Keratinocyte (primary cell): Measurements from ENCODE around the gene CASP4. TPM values are rescaled to one million over a fixed set of nuclear protein-coding genes. Genes with fewer than 3 reads are reported as not detected.

Experiments used
- DNase-seq: peaks from one replicate; pipeline ENCODE4 v3.0.0-alpha.2; 2011; ENCODE audit warnings: low read depth, missing footprints, low spot score
- FAIRE-seq: peaks from 2 replicates; lab custom pipeline; 2011; peaks lifted over from hg19 to GRCh38; lab: Jason Lieb, UNC
- H2AFZ ChIP-seq: 2 replicates; pipeline ENCODE4 v1.6.0; 2012; ENCODE audit warnings: low read length, control low read depth, inconsistent platforms; ENCODE audit not compliant: control insufficient read depth
- H3K27ac ChIP-seq: 2 replicates; pipeline ENCODE4 v1.5.1; 2011; ENCODE audit warnings: low read length; ENCODE audit not compliant: control insufficient read depth, insufficient read depth
- H3K27me3 ChIP-seq: 3 replicates; pipeline ENCODE4 v1.6.0; 2011; ENCODE audit warnings: low read length; ENCODE audit not compliant: control insufficient read depth, insufficient read depth; ENCODE audit errors: extremely low read depth
- H3K36me3 ChIP-seq, 2 experiments: 2 replicates in 1 of 2; 3 replicates in 1 of 2; pipeline ENCODE4 v1.5.1; 2011; ENCODE audit warnings: low read length in 2 of 2, mild to moderate bottlenecking in 1 of 2; ENCODE audit not compliant: control insufficient read depth in 2 of 2, insufficient read depth in 2 of 2; ENCODE audit errors: extremely low read depth in 1 of 2
- H3K4me1 ChIP-seq: 3 replicates; pipeline ENCODE4 v1.5.1; 2011; ENCODE audit warnings: low read length; ENCODE audit not compliant: control insufficient read depth, insufficient read depth; ENCODE audit errors: extremely low read depth
- H3K4me2 ChIP-seq: 3 replicates; pipeline ENCODE4 v1.6.0; 2011; ENCODE audit warnings: low read depth, low read length; ENCODE audit not compliant: control insufficient read depth, insufficient read depth; ENCODE audit errors: extremely low read depth
- H3K4me3 ChIP-seq, 3 experiments: fragments of 200-600 bp in 1 of 3; sonication (generic) in 1 of 3; 2 replicates in 2 of 3; 3 replicates in 1 of 3; pipeline ENCODE4 v1.5.1; 2011 to 2016; ENCODE audit warnings: low read length in 3 of 3, mild to moderate bottlenecking in 3 of 3, control low read depth in 2 of 3, inconsistent platforms in 1 of 3, low read depth in 1 of 3, mixed read lengths in 1 of 3, mixed run types in 1 of 3, moderate library complexity in 1 of 3; ENCODE audit not compliant: control insufficient read depth in 2 of 3, insufficient read depth in 2 of 3; ENCODE audit errors: extremely low read depth in 1 of 3
- H3K79me2 ChIP-seq: 2 replicates; pipeline ENCODE4 v1.6.0; 2012; ENCODE audit warnings: low read length; ENCODE audit not compliant: control insufficient read depth, insufficient read depth
- H3K9ac ChIP-seq: 3 replicates; pipeline ENCODE4 v1.6.0; 2011; ENCODE audit warnings: low read length; ENCODE audit not compliant: control insufficient read depth, insufficient read depth; ENCODE audit errors: extremely low read depth
- H3K9me1 ChIP-seq: 3 replicates; pipeline ENCODE4 v1.6.0; 2011; ENCODE audit warnings: low read length; ENCODE audit not compliant: control insufficient read depth, insufficient read depth; ENCODE audit errors: extremely low read depth
- H3K9me3 ChIP-seq: 2 replicates; pipeline ENCODE4 v1.5.1; 2012; ENCODE audit warnings: low read depth, low read length; ENCODE audit not compliant: control insufficient read depth
- H4K20me1 ChIP-seq: 3 replicates; pipeline ENCODE4 v1.6.0; 2011; ENCODE audit warnings: low read length; ENCODE audit not compliant: control insufficient read depth, insufficient read depth; ENCODE audit errors: extremely low read depth
- EZH2 ChIP-seq: IDR thresholded peaks from one replicate; pipeline ENCODE4 v1.6.1; 2012; ENCODE audit warnings: inconsistent platforms, mild to moderate bottlenecking, low read length, moderate library complexity
- dilution Hi-C: fragments of 300-500 bp; cut with MboI; formaldehyde crosslinking; loops from one replicate; pipeline ENCODE4 v1.7.0; 2020; ENCODE audit warnings: low sequenced_read_pairs; ENCODE audit not compliant: extremely low pct_ligation_motif_present
- polyA plus RNA-seq, 5 experiments: library from polyadenylated mRNA; depleted of rRNA in 3 of 5; stranded (reverse) in 3 of 5; stranded (forward) in 1 of 5; unstranded in 1 of 5; fragments of >200 nt; gene quantifications; 1 replicate in 1 of 5; 2 replicates in 3 of 5; 3 replicates in 1 of 5; pipeline versions ENCODE4 v1.2.1 to v1.2.3, GENCODE V29; 2011 to 2012; ENCODE audit warnings: missing spikeins in 2 of 5, low read depth in 1 of 5, low replicate concordance in 1 of 5
- TF ChIP-seq, protein P1 (sequence below), 3 experiments: IDR thresholded peaks in 1 of 3; conservative IDR thresholded peaks in 1 of 3; optimal IDR thresholded peaks in 1 of 3; 2 replicates in 2 of 3; 3 replicates in 1 of 3; pipeline versions ENCODE3 to v1.5.1; 2011; ENCODE audit warnings: low read length in 3 of 3, mild to moderate bottlenecking in 3 of 3, moderate library complexity in 2 of 3, control low read depth in 1 of 3, inconsistent platforms in 1 of 3; ENCODE audit not compliant: insufficient read depth in 2 of 3; ENCODE audit errors: extremely low read depth in 1 of 3

The CASP4 gene
- polyA plus RNA-seq, 1 donor (not counting 4 experiments of a cell fraction or from before 2014, with no cell fraction given): 127 TPM

DNA sequence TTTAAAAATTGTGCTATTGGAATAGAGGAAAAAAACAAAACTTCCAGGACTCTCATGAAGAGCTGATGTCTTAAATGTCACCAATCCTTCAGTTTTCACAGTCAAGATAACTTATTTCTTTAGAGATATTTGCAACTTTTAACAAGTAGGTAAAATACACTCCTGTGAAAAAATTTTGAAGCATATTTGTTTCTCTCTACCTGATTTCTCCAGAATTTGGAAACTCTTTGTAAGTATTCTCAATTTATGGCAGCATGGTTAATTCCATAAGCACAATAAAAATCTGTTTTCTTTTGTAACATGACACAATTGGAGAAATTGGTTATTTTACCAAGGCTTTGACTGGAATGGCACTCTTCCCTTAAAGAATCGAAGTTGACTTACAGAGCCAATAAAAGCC, 4.1 kb downstream of the CASP4 start:
- Histone ChIP-seq H4K20me1 (no peaks in the 10 kb centered on the region), H3K79me2 (peaks cover 35% of the 10 kb centered on the region), H3K4me2 (no peak overlapping the region), H3K9me3 (no peaks in the 10 kb centered on the region), H2AFZ (no peak overlapping the region), H3K9me1 (no peaks in the 10 kb centered on the region), H3K4me1 (peaks cover 18% of the 10 kb centered on the region), H3K9ac (no peak overlapping the region), H3K27me3 (no peaks in the 10 kb centered on the region), H3K27ac (no peak overlapping the region), H3K4me3 (no peak overlapping the region), H3K36me3 (peaks cover 7 to 10% of the 10 kb centered on the region in 2 experiments)
- no peak for TF ChIP-seq EZH2
- TF ChIP-seq, protein P1, sequence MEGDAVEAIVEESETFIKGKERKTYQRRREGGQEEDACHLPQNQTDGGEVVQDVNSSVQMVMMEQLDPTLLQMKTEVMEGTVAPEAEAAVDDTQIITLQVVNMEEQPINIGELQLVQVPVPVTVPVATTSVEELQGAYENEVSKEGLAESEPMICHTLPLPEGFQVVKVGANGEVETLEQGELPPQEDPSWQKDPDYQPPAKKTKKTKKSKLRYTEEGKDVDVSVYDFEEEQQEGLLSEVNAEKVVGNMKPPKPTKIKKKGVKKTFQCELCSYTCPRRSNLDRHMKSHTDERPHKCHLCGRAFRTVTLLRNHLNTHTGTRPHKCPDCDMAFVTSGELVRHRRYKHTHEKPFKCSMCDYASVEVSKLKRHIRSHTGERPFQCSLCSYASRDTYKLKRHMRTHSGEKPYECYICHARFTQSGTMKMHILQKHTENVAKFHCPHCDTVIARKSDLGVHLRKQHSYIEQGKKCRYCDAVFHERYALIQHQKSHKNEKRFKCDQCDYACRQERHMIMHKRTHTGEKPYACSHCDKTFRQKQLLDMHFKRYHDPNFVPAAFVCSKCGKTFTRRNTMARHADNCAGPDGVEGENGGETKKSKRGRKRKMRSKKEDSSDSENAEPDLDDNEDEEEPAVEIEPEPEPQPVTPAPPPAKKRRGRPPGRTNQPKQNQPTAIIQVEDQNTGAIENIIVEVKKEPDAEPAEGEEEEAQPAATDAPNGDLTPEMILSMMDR (optimal IDR thresholded peaks at IDR 0.05 in 1 of 3, IDR thresholded peaks at IDR 0.05 in 1 of 3, conservative IDR thresholded peaks at IDR 0.05 in 1 of 3; ENCODE audit: extremely low read depth in 1 of 3, insufficient read depth in 2 of 3, low read length in 3 of 3): no peak
- FAIRE-seq (no peak), DNase-seq (no peak)
- dilution Hi-C loops: no loop called here

DNA sequence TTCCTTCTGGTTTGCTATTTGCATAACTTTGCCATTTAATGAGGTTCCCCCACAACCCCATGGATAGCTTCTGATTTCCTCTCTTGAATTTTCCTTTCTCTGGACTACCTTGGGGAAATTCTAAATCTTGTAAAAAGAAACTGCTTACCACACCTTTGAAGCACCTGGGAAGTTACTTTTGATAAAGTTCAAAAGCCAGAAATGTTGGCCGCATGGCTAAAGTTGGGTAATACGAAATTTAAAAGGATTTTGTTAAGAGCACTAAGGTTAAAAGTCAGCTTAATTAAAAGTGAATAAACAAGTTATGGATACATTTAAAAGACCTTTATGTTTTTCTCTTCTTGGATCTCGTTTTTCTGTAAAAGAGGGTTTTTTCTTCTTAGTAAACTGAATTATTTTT, 5.5 kb downstream of the CASP4 start:
- H3K27ac ChIP-seq: no peak overlapping the region
- no peak overlapping the region for H2AFZ ChIP-seq
- H3K4me3 ChIP-seq: no peak overlapping the region
- H3K4me2 ChIP-seq: no peak overlapping the region
- dilution Hi-C loops: no loop called here
- H4K20me1 ChIP-seq: no peaks in the 10 kb centered on the region
- H3K9ac ChIP-seq: no peak overlapping the region
- H3K36me3 ChIP-seq: peaks cover 7 to 10% of the 10 kb centered on the region in 2 experiments
- no peaks in the 10 kb centered on the region for H3K9me1 ChIP-seq
- no peak for TF ChIP-seq EZH2
- TF ChIP-seq, protein P1 (optimal IDR thresholded peaks at IDR 0.05 in 1 of 3, IDR thresholded peaks at IDR 0.05 in 1 of 3, conservative IDR thresholded peaks at IDR 0.05 in 1 of 3; ENCODE audit: extremely low read depth in 1 of 3, insufficient read depth in 2 of 3, low read length in 3 of 3): no peak
- peaks cover 14% of the 10 kb centered on the region for H3K4me1 ChIP-seq
- no peaks in the 10 kb centered on the region for H3K9me3 ChIP-seq
- DNase-seq: no peak
- FAIRE-seq: no peak
- no peaks in the 10 kb centered on the region for H3K27me3 ChIP-seq
- H3K79me2 ChIP-seq: peaks cover 40% of the 10 kb centered on the region
